A204.1 (cell line): Measurements from ENCODE around the gene NUP214.
"Not testable (repeated sequence)": the region's sequence is repeated elsewhere in the genome, so short reads cannot be mapped to it uniquely, and the experiment has no call there.

ENCODE experiments used
- FAIRE-seq: peaks from 2 replicates; lab custom pipeline; 2012; peaks lifted over from hg19 to GRCh38; lab: Jason Lieb, UNC

The NUP214 gene

DNA sequence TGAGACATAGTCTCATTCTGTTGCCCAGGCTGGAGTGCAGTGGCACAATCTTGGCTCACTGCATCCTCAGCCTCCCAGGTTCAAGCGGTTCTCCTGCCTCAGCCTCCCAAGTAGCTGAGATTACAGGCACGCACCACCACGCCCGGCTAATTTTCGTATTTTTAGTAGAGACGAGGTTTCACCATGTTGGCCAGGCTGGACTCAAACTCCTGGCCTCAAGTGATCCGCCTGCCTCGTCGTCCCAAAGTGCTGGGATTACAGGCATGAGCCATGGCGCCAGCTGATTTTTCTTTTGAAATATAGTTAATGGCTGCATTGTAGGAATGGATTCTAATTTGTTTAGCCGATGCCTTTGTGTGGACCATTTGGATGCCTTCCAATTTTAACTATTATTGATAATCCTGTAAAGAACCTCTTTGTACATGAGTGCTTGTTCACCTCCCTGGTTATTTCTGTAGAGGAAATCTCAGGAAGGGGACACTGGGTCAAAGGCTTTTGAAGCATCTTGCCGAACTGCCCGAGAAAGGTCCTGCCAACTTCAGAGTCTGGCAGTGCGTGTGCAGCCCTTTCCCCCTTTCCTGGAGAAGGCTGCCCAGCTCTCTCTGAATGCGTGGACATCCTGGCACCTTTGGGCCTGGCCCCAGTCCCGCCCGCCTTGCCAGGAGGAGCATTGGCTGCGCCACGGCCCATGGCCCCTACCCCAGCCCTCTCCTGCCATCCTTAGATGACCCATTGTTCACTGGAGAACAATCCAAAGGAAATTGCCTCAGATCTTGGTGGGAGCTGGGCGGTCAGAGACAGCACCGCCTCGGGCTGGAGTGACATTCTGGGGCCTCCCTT lies 8.9 kb upstream of the NUP214 start:
- no peak for FAIRE-seq

DNA sequence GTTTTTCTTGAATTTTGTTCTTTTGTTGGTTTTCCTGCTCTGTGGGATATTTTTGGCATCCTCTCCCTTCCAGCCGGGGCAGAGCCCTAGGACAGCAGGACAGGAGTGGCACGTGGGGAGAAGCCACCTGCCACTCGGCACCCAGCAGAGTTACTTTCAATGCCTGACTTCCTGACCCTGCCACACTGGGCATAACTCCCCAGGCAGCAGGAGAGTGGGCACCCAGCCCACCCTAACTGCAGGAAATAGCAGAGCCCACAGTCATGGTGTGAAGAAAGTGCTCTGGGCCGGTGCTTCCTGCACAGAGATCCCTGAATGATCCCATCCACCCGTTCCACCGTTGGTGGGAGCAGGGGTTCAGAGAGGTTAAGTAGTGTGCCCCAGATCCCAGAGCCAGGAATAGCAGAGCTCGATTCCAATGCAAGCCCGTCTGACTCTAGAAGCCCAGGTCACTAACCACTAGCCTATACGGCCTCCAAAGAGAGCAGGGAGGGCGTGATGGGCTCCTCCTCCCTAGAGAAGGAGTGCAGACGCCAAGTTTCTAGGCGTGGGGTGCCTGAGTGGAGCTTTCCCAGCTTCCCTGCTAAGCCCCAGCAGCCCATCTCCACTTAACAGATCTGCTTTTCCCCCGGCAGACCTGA lies 8.1 kb upstream of the NUP214 start:
- FAIRE-seq = no peak

DNA sequence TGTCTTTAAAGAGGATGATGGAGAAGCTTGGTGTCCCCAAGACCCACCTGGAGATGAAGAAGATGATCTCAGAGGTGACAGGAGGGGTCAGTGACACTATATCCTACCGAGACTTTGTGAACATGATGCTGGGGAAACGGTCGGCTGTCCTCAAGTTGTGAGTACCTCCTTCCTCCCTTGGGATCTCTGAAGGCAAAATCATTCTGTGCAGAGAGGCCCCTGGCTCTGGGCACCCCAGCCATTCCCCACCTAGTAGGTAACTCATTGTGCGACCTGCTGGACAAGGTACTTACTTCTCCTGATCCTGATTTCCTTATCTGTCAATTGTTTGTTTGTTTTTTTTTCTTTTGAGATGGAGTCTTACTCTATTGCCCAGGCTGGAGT lies 7.6 kb upstream of the NUP214 start:
- FAIRE-seq = no peak

DNA sequence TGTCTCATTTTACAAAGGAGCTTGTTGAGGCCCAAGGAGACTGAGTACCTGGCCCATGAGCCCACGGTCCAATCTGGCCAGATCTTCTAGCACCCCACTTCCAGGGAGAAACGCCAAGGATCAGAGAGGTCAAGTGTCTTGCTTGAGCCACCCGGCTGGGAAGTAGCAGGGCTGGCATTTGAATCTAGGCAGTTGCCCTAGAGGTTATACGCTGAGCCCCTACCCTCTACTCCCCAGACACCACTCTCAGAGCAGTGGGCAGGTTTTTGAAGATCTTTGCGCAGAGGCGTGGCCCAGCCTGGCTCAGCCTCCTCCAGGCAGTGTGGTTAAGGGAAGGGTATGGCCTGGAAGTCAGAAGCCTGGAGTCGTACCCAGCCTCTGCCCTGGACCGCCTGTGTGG lies 5.8 kb upstream of the NUP214 start:
- FAIRE-seq = no peak

DNA sequence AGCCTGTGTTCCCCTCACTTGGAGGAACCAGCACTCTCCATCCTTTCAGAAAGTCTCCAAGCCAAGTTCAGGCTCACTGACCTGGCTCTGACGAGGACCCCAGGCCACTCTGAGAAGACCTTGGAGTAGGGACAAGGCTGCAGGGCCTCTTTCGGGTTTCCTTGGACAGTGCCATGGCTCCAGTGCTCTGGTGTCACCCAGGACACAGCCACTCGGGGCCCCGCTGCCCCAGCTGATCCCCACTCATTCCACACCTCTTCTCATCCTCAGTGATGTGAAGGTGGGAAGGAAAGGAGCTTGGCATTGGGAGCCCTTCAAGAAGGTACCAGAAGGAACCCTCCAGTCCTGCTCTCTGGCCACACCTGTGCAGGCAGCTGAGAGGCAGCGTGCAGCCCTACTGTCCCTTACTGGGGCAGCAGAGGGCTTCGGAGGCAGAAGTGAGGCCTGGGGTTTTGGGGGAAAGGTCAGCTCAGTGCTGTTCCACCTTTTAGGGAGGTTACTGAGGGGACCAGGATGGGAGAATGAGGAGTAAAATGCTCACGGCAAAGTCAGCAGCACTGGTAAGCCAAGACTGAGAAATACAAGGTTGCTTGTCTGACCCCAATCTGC lies 4.7 kb upstream of the NUP214 start:
- FAIRE-seq = no peak

DNA sequence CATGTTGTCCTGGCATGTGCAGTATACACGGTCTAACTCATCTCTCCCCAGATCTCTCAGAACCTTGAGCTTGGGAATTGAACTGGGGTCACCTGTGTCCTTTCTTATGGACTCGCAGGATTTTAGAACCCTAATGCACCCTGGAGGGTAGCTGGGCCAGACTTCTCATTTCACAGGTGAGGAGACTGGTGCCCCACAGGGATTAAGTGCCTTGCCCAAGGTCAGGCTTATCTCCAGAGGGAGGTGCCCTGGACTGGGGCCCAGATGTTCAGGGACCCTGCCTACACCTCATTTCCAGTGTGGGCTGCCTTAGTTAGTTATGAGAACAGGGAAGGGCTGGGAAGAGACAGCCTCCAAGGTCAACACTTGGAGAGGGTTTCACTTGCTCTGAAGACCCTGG lies 4.0 kb upstream of the NUP214 start:
- FAIRE-seq = no peak

DNA sequence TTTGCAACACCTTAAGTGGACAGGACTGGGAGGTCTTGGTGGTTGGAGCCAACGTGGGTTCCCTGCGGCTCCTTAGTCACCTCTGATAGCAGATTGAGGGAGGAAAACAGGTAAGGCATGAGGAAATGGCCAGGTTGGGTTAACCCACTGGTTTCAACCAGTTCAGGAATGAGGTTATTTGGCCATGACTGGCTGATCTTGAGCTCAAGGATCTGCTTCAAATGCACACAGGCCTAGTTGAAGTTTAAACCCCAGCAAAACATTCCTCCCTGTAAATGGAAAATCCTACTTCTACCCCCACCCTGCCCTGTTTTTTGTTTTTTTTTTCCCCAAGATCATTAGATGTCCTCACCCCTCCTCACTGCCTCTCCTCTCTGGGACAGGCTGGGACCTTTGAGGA lies 3.2 kb upstream of the NUP214 start:
- no peak for FAIRE-seq

DNA sequence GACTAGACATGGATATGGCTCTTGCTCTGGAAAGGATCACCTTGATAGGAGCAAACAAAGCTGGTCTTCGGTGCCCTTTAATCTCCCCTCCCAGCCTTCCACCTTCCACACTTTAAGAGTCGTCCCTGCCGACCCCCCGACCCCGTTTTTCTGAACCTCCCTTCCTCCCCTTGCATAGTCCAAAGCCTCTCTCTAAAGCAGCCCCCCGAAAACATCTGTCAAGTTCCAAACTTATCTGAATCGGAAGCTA lies 423 bp upstream of the NUP214 start:
- no peak for FAIRE-seq

DNA sequence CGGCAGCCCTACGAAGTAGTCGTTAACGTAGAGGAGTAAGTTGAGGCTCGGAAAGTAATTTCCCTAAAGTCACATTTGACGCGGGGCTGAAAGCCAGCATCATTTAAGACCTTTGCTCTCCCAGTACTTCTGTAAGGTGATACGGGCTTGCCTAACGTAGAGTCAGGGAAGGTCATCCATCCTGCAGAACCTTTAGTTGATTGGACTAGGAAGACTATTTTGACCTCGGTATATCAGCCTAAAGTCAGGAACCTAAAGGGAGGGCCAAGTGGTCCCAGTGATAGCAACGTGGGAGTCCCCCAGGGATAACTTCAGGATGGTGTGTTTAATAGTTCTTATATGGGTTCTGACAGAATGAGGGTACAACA lies 657 bp downstream of the NUP214 start:
- FAIRE-seq = no peak

DNA sequence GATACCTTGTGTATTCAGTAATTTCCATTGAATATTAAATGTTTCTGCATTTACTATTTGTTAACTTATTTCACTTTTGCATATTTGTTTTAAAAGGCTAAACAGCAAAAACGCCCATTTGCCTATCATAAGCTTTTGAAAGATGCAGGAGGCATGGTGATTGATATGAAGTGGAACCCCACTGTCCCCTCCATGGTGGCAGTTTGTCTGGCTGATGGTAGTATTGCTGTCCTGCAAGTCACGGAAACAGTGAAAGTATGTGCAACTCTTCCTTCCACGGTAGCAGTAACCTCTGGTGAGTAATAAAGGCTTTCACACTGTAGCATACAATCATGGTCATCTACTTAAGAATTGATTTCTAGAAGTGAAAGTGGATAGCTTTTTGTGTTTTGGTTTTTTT lies 3.8 kb downstream of the NUP214 start:
- FAIRE-seq = no peak

DNA sequence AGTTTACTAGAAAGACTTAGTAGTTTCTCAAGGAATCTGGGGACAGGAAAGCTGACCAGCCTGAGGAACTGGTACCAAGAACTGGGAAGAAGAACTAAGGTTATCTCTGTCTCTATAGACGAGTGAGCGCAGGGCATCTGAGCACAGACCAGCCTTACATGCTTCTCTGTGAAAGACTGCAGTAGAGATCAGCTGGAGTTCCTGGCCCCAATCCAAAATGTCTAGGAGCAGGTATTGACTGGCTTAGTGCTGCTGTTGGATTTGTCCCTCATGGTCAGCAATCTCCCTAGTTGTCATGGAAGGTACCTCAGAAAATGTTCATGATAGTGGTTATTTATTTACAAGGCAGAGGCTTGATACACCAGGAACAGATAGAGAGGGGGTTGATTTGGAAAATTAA lies 13.3 kb downstream of the NUP214 start:
- FAIRE-seq = no peak

DNA sequence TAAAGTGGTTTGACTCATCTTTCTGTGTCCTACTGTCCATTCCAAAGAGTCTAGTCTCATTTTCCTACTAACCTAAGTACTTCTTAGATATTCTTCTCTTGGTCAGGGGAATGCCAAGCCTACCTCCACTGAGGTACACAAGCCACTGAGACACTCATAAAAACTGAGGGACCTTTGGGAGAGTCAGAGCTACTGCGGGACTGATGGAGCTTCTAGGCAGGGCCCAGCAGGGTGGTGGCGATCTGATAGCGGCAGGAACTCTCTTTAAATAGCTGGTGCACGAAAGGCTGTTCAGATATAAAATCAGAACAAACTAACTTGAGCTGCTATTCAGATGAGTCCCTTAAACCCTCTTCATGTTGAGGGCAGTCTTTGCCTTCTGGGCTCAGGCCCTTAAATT lies 14.7 kb downstream of the NUP214 start:
- no peak for FAIRE-seq

DNA sequence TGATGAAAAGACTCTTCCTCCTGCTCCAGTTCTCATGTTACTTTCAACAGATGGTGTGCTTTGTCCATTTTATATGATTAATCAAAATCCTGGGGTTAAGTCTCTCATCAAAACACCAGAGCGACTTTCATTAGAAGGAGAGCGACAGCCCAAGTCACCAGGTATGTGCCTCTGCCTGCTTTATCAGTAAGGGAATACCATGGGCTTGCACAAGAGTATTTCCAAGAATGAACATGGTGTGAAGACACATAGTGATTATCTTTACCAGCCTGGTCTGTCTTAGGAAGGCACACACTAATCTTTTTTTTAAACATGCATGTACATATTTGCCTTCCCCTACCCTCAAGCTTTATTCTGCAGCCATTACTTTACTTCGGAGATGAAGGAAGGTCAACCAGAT lies 15.2 kb downstream of the NUP214 start:
- no peak for FAIRE-seq

DNA sequence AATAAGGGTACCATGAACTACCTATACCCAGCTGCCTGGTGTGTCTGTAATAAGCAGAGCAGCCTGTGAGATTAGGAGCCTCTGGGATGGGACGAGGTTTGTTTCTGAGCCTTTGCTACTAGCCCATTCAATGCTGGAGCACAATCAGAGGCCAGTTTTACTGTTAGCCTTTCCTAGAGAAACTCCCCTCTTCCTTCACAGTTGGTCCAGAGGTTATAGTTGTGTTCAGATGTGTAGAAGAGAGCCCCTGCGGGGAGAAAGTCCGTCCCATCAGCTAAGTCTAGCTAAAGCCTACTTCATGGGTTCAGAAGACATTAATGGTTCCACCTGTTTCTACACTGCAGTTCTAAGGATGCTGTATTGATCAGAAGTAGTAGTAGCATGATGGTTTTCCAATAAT lies 16.8 kb downstream of the NUP214 start:
- no peak for FAIRE-seq

DNA sequence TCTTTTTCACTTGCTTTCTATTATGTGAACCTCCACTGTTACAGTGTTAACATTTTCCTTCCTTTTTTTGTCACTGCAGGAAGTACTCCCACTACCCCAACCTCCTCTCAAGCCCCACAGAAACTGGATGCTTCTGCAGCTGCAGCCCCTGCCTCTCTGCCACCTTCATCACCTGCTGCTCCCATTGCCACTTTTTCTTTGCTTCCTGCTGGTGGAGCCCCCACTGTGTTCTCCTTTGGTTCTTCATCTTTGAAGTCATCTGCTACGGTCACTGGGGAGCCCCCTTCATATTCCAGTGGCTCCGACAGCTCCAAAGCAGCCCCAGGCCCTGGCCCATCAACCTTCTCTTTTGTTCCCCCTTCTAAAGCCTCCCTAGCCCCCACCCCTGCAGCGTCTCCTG lies 18.8 kb downstream of the NUP214 start:
- no peak for FAIRE-seq

DNA sequence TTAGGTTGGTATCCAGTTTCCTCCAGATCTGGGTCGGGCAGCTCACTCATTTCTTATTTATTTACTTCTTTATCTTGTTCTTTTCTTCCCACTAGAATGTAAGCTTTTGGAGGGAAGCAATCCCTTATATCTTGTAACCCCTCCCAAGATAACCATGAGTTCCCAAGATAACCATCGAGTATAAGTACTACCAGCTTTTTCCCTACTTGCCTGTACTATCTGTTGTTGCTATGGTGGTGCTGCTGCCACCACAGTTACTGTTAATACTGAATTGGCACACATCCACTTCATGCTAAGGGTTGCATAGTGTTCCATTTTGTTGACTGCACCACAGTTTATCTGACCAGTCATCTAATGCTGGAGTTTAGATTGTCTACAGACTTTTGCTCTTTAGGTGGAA lies 19.9 kb downstream of the NUP214 start:
- no peak for FAIRE-seq

DNA sequence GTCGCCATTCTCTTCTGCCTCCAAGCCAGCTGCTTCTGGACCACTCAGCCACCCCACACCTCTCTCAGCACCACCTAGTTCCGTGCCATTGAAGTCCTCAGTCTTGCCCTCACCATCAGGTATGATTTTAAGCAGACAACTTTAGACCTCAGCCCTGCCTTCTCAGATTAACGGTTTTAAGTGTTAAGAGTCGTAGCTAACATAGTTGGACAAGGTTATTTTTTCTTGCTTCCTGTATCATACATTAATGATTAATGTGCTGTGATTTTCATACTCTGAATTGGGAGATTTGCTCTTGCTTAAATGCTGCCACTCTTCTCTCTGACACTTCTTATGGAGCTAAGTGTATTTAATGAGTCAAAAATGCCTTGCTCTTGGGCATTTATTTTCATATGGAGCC lies 20.8 kb downstream of the NUP214 start:
- no peak for FAIRE-seq

DNA sequence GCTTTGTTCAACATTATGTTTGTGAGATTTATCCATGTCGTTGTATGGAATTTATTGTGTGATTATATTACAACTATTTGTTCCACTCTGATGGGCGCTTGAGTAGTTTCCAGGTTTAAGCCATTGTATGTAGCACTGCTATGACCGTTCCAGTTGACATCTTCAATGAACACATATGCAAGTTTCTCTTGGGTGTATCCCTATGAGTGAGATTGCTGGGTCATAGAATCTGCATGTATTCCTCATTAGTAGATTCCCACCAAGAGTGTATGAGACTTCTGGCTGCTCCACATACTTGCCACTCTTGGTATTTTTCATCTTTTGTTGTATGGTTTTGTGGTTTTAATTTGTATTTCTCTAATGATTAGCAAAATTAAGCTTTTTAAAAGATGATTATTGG lies 22.9 kb downstream of the NUP214 start:
- FAIRE-seq = no peak

DNA sequence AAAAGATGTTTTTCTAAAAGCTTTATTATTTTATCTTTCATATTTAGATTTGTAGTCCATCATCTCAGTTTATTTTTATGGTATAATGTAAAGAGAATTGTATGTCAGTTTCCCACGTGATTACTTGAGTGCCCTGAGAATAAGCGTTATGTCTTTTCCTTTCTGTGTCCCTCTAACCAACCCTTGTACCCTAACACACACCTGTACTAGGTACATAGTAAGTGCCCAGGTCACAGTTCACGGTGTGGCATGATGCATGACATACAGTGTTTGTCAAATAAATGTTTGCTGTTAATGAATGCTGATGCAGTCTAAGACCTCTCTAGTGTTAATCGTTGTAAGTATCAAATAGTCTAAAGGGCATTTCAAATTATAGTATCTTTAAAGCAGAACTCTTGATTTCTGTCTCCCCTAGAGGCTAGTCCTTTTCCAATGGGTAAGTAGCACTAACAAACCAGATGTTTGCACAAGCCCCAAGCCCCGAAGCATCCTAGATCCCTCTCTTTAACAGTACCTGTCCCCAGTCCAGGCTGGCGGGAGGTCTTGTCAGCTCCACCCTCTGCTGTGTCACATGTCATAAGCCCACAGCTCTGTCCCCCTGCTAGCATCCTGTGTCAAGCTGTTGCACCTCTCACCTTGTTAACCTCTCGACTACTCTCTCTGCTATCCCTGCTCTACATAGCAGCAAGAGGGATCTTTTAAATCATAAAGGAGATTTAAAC lies 23.7 kb downstream of the NUP214 start:
- FAIRE-seq = no peak

DNA sequence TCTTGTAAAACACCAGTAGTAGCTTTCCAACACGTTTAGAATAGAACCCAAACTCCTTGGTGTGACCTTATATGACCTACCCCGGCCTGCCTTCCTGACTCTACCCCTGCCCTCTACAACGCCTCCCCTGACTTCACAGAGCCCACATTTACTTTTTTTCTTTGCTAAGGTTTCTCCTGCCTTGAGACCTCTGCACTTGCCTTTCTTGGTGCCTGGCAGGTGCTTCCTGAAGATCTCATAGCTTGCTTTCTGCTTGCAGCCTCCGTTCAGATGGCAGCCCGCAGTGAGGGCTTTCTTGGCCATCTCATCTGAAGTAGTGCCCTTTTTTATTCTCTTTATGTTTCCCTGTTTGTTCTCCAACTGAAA lies 24.3 kb downstream of the NUP214 start:
- no peak for FAIRE-seq

DNA sequence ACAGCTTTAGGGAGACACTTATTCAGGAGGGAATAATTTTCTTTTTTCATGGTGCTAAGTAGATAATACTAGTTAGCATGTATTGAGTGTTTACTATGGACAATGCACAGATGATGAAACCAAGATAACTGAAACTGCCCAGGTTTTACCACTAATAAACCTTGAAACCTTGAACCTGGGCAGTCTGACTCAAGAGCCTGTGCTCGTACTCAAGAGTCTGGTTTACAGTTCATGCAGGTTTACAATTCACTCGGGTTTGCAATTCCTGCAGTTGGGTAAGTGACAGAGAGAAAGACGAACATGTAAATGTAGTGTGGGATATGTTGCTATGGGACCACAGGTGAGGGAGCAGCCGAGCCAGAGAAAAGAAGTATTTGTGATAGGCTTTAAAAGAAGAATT lies 28.2 kb downstream of the NUP214 start:
- FAIRE-seq = no peak

DNA sequence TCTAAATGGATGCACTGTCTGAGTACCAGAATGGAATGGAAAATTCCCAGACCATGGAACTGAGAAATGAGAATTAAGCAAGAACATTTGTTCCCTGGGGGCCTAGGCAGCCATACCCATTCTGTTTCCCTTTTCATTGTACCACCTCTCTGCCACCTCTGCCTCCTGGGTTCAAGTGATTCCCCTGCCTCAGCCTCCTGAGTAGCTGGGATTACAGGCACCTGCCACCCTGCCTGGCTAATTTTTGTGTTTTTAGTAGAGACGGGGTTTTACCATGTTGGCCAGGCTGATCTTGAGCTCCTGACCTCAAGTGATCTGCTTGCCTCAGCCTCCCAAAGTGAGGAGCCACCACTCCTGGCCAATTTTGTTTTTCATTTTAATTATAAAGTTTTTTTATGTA lies 33.3 kb downstream of the NUP214 start:
- FAIRE-seq = not testable (repeated sequence)

DNA sequence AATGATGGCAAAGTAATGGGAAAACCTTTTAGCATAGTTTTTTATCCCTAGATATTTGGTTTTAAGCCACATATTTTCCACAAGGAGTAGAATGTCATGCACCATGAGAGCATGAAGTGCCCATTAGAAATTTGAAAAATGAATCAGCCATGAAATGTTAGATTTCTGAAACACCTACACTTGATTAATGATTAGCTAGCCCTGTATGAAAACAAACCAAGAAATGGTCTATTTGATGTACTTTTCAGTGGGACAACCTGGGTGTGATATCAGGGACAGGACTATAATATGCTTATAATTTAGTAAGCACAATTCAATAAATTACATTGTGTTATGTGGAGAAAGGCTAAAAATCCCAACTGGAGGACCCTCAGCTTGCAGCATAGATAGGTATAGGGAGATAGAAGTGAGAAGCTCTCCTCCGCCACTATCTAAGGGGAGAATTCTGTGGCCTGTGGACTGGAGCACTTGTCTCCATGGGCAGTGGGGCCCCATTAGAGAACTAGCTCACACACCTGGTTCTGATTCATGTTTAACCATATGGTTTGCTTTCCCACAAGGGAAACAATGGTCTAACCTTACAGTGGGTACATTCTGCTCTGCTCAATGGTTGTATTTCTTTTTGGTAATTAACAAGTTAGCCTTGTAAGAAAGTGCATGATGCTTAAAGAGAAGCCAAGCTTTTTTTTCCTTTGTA lies 35.2 kb downstream of the NUP214 start:
- FAIRE-seq = no peak
